Vagina (tissue), 2 donors: ENCODE results near the gene DGKE. TPM values are rescaled to one million over a fixed set of nuclear protein-coding genes. Genes with fewer than 3 reads are reported as not detected.

ENCODE experiments used
- DNase-seq, 2 donors: peaks; one replicate each; pipeline ENCODE4 v3.0.0-alpha.2; 2017; ENCODE audit errors: extremely low spot score in 2 of 2
- H3K27ac ChIP-seq: fragments of 200-600 bp; sonication (generic); one replicate; pipeline ENCODE4 v1.5.1; 2019
- H3K27me3 ChIP-seq: fragments of 200-600 bp; sonication (generic); one replicate; pipeline ENCODE4 v1.5.1; 2019
- H3K36me3 ChIP-seq, 2 donors: fragments of 200-600 bp; sonication (generic); one replicate each; pipeline ENCODE4 v1.5.1; 2017 to 2019
- H3K4me1 ChIP-seq: fragments of 200-600 bp; sonication (generic); one replicate; pipeline ENCODE4 v1.5.1; 2019
- H3K4me3 ChIP-seq, 2 donors: fragments of 200-600 bp; sonication (generic); 1 replicate in 1 of 2; 2 replicates in 1 of 2; pipeline ENCODE4 v1.5.1; 2016 to 2019
- H3K9me3 ChIP-seq: fragments of 200-600 bp; sonication (generic); one replicate; pipeline ENCODE4 v1.5.1; 2019
- POLR2A ChIP-seq, 2 donors: fragments of 450-650 bp; IDR thresholded peaks; one replicate each; pipeline ENCODE4 v1.6.1; 2017; ENCODE audit warnings: antibody characterized with exemption in 2 of 2, mild to moderate bottlenecking in 2 of 2, moderate library complexity in 2 of 2
- POLR2AphosphoS5 ChIP-seq, 2 donors: sonication (generic); formaldehyde crosslinking; IDR thresholded peaks; one replicate each; pipeline ENCODE4 v1.9.0; 2017; ENCODE audit warnings: antibody characterized with exemption in 2 of 2, mild to moderate bottlenecking in 2 of 2, low read depth in 1 of 2; ENCODE audit not compliant: insufficient read depth in 1 of 2
- intact Hi-C: fragments of 100-400 bp; cut with DNase I; formaldehyde crosslinking; loops from one replicate; pipeline ENCODE4 v1.15.1; 2023
- total RNA-seq: library from RNA; depleted of rRNA; stranded (reverse); fragments of >200 nt; gene quantifications from one replicate; pipeline ENCODE4 v1.2.3, GENCODE V29; 2016
- TF ChIP-seq, protein P1 (sequence below), 3 experiments: fragments of 450-650 bp in 2 of 3; fragments of 200-600 bp in 1 of 3; sonication (generic) in 1 of 3; IDR thresholded peaks; one replicate each; pipeline ENCODE4 v1.5.1; 2017 to 2019; ENCODE audit warnings: antibody characterized with exemption in 3 of 3, mild to moderate bottlenecking in 2 of 3, moderate library complexity in 2 of 3

Gene DGKE
- total RNA-seq, 1 donor from 2014 or later = 13.0 TPM

GRCh38 chr17:56879280-56879679 is 45.3 kb downstream of the DGKE start:
- no peaks in the 10 kb centered on the region for H3K4me1 ChIP-seq
- no peaks in the 10 kb centered on the region for H3K9me3 ChIP-seq
- TF ChIP-seq, protein P1, sequence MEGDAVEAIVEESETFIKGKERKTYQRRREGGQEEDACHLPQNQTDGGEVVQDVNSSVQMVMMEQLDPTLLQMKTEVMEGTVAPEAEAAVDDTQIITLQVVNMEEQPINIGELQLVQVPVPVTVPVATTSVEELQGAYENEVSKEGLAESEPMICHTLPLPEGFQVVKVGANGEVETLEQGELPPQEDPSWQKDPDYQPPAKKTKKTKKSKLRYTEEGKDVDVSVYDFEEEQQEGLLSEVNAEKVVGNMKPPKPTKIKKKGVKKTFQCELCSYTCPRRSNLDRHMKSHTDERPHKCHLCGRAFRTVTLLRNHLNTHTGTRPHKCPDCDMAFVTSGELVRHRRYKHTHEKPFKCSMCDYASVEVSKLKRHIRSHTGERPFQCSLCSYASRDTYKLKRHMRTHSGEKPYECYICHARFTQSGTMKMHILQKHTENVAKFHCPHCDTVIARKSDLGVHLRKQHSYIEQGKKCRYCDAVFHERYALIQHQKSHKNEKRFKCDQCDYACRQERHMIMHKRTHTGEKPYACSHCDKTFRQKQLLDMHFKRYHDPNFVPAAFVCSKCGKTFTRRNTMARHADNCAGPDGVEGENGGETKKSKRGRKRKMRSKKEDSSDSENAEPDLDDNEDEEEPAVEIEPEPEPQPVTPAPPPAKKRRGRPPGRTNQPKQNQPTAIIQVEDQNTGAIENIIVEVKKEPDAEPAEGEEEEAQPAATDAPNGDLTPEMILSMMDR (IDR thresholded peaks at IDR 0.05) = no peak
- no peak for TF ChIP-seq POLR2AphosphoS5 (IDR thresholded peaks at IDR 0.05; ENCODE audit: insufficient read depth in 1 of 2, low read depth in 1 of 2)
- DNase-seq = no peak
- no peak overlapping the region for H3K4me3 ChIP-seq
- H3K36me3 ChIP-seq = no peaks in the 10 kb centered on the region
- H3K27ac ChIP-seq = no peak overlapping the region
- intact Hi-C loops = no loop called here
- no peaks in the 10 kb centered on the region for H3K27me3 ChIP-seq

DNA sequence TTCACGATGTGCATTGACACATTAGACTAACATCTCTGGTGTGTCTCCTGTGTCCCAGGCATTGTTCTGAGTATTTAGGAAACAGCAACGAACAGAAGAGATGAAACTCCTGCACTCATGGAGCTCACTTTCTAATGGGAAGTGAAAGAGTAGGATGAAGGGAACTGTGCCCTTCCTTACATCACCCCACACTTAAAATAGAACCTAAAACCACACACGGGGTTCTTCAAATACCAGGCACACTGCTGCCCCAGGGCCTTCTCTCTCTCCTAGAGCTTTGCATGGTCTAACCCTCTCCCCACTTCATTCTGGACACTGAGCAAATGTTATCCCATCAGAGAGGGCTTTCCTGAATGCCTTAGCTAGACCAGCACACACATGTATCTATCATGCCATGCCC is 46.2 kb downstream of the DGKE start:
- TF ChIP-seq POLR2AphosphoS5 (IDR thresholded peaks at IDR 0.05; ENCODE audit: insufficient read depth in 1 of 2, low read depth in 1 of 2) = no peak
- TF ChIP-seq, protein P1 (IDR thresholded peaks at IDR 0.05) = no peak
- TF ChIP-seq POLR2A (IDR thresholded peaks at IDR 0.05) = no peak
- intact Hi-C loops = no loop called here
- H3K27ac ChIP-seq = no peak overlapping the region

GRCh38 chr17:56880571-56880970 is 46.6 kb downstream of the DGKE start:
- TF ChIP-seq POLR2A (IDR thresholded peaks at IDR 0.05) (no peak), POLR2AphosphoS5 (IDR thresholded peaks at IDR 0.05; ENCODE audit: insufficient read depth in 1 of 2, low read depth in 1 of 2) (no peak)
- TF ChIP-seq, protein P1 (IDR thresholded peaks at IDR 0.05) = no peak
- intact Hi-C loops = no loop called here

More for the DNA sequence above, 46.2 kb downstream of the DGKE start:
- no peak overlapping the region for H3K4me3 ChIP-seq
- H3K9me3 ChIP-seq = no peaks in the 10 kb centered on the region
- H3K36me3 ChIP-seq = no peaks in the 10 kb centered on the region
- H3K27me3 ChIP-seq = no peaks in the 10 kb centered on the region
- H3K4me1 ChIP-seq = no peaks in the 10 kb centered on the region
- no peak for DNase-seq

DNA sequence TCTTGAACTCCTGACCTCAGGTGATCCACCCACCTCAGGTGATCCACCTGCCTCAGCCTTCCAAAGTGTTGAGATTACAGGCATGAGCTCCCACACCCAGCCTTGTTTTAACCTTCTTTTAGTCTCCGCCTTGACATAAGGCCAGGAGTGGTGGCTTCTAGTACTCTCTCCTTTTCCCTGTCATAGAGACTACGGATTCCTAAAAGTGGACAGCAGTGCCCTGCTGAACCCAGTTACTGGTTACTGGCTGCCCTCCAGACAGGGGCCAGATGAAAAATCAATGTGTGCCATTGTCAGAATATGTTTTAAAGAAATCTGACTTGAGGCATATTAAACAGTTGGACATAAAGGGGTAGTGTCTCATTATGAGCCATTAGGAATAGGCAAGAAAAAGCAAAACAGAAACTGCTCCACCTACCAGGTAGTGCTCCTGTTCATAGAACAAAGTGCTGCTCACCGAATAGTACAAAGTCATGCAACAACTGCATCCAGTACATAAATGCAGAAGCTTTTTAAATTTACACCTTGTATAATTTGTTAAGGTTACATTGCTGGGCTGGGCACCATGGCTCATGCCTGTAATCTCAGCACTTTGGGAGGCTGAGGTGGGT is 47.8 kb downstream of the DGKE start:
- H3K9me3 ChIP-seq = no peaks in the 10 kb centered on the region
- DNase-seq = no peak
- H3K27me3 ChIP-seq = no peaks in the 10 kb centered on the region
- H3K27ac ChIP-seq = no peak overlapping the region
- H3K36me3 ChIP-seq = no peaks in the 10 kb centered on the region
- TF ChIP-seq POLR2AphosphoS5 (IDR thresholded peaks at IDR 0.05; ENCODE audit: insufficient read depth in 1 of 2, low read depth in 1 of 2) (no peak), POLR2A (IDR thresholded peaks at IDR 0.05) (no peak)
- TF ChIP-seq, protein P1 (IDR thresholded peaks at IDR 0.05) = no peak
- no peak overlapping the region for H3K4me3 ChIP-seq
- intact Hi-C loops = no loop called here
- H3K4me1 ChIP-seq = no peaks in the 10 kb centered on the region

More at GRCh38 chr17:56880571-56880970, 46.6 kb downstream of the DGKE start:
- H3K27me3 ChIP-seq = no peaks in the 10 kb centered on the region
- H3K9me3 ChIP-seq = no peaks in the 10 kb centered on the region
- H3K4me3 ChIP-seq = no peak overlapping the region
- H3K36me3 ChIP-seq = no peaks in the 10 kb centered on the region
- H3K4me1 ChIP-seq = no peaks in the 10 kb centered on the region
- no peak overlapping the region for H3K27ac ChIP-seq
- no peak for DNase-seq

- H3K36me3 ChIP-seq = peaks cover 0 to 16% of the 10 kb centered on the region in 2 donors
- no peak overlapping the region for H3K4me3 ChIP-seq
- no peaks in the 10 kb centered on the region for H3K27me3 ChIP-seq
- no peak overlapping the region for H3K27ac ChIP-seq
- intact Hi-C loops = no loop called here
- H3K4me1 ChIP-seq = no peaks in the 10 kb centered on the region
- no peak for DNase-seq
- no peaks in the 10 kb centered on the region for H3K9me3 ChIP-seq
- TF ChIP-seq POLR2A (IDR thresholded peaks at IDR 0.05) = no peak
- TF ChIP-seq, protein P1 (IDR thresholded peaks at IDR 0.05) = no peak
Observed at GRCh38 chr17:56883616-56884015, 49.7 kb downstream of the DGKE start.
